Measurements from ENCODE around the gene OPCML.

The OPCML gene

DNA sequence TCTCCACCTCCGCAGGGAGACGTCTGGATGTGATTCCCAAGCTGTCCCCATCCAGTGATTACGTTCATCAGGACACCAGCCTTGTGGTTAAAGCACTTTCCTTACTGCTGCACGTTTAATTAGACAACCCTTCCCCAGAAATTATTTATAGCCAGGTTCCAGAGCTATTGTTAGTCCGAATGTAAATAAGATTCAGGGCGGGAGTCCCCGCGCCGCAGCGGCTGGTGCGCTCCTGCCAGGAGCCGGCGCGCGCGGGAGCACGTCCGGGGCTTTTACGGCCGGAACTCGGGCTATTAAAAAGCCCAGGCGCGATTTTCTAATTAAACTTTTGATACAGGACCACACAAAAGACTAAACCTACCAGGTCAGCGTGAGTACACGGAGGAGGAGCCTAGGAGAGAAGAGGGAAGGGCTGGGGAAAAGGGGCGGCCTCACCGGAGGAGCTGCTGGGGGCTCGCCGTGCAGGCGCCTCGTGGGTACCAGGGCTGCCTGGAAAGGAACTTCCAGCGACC is 538.3 kb downstream of the OPCML start:
- Histone ChIP-seq H3K36me3 (replicated peaks) (no peaks in the 10 kb centered on the region), H3K4me3 (no peak overlapping the region), H3K27me3 (ENCODE audit: low read depth) (no peaks in the 10 kb centered on the region), H3K9me3 (no peaks in the 10 kb centered on the region), H3K4me1 (no peaks in the 10 kb centered on the region)
- no peak for DNase-seq (ENCODE audit: low spot score in 2 of 2)
- in situ Hi-C loops (cut with MboI; ENCODE audit: low sequenced_read_pairs): no loop called here

DNA sequence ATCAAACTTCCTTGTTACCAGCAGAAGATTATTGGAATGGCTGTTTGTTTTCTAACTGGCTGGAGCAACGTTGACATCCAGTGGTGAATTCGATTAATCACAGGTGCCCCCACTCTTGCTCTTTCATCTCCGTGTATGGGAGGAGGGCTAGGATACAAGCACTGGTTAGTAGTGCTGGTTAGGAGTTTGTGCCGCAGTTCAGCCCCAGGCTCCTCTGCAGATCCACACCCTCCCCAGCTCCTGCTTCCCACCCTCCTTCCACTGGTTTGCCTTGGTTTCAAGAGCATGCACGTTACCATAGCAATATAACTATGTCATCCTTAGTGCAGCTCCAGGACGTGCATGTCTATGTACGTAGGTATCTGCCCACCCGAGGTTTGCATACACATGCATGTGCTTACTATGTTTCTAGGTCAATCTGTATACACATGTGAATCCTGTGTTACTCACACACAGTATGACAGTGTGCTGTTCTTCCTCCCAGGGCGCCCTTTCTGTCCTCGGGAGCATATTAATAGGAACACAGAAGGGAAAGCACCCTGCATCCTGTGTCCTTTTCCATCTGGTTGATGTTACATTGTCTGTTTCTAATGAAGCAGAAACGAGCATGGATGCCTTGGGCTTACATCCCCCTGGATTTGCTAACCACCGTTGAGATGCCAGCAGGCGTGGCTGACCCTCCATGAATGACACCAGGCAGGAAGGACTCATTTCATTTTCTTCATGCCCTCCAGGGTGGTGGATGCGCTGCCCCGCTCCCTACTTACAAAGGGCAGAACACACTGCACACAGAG is 539.3 kb downstream of the OPCML start:
- DNase-seq (ENCODE audit: low spot score in 2 of 2): no peak
- no peak overlapping the region for H3K4me3 ChIP-seq
- no peaks in the 10 kb centered on the region for H3K4me1 ChIP-seq
- H3K27me3 ChIP-seq (ENCODE audit: low read depth): no peaks in the 10 kb centered on the region
- no peaks in the 10 kb centered on the region for H3K36me3 ChIP-seq (replicated peaks)
- in situ Hi-C loops (cut with MboI; ENCODE audit: low sequenced_read_pairs): no loop called here
- H3K9me3 ChIP-seq: no peaks in the 10 kb centered on the region

- H3K4me3 ChIP-seq: no peak overlapping the region
- no peaks in the 10 kb centered on the region for H3K4me1 ChIP-seq
- H3K27me3 ChIP-seq (ENCODE audit: low read depth): no peaks in the 10 kb centered on the region
- DNase-seq (ENCODE audit: low spot score in 2 of 2): no peak
- H3K9me3 ChIP-seq: no peaks in the 10 kb centered on the region
- in situ Hi-C loops (cut with MboI; ENCODE audit: low sequenced_read_pairs): no loop called here
- H3K36me3 ChIP-seq (replicated peaks): no peaks in the 10 kb centered on the region
These were observed 543.9 kb downstream of the OPCML start for GRCh38 chr11:132988411-132988810.

- Histone ChIP-seq H3K9me3 (no peaks in the 10 kb centered on the region), H3K36me3 (replicated peaks) (no peaks in the 10 kb centered on the region), H3K27me3 (ENCODE audit: low read depth) (no peaks in the 10 kb centered on the region), H3K4me1 (no peaks in the 10 kb centered on the region), H3K4me3 (no peak overlapping the region)
- in situ Hi-C loops (cut with MboI; ENCODE audit: low sequenced_read_pairs): no loop called here
- DNase-seq (ENCODE audit: low spot score in 2 of 2): no peak
These were observed 544.4 kb downstream of the OPCML start for GRCh38 chr11:132987936-132988335.

GRCh38 chr11:132983641-132983978 is 548.7 kb downstream of the OPCML start:
- in situ Hi-C loops (cut with MboI; ENCODE audit: low sequenced_read_pairs): no loop called here
- no peak for DNase-seq (ENCODE audit: low spot score in 2 of 2)
- Histone ChIP-seq H3K27me3 (ENCODE audit: low read depth) (no peaks in the 10 kb centered on the region), H3K4me1 (no peaks in the 10 kb centered on the region), H3K4me3 (no peak overlapping the region), H3K36me3 (replicated peaks) (no peaks in the 10 kb centered on the region), H3K9me3 (no peaks in the 10 kb centered on the region)

GRCh38 chr11:132982772-132983640 is 549.3 kb downstream of the OPCML start:
- H3K4me1 ChIP-seq: no peaks in the 10 kb centered on the region
- no peak overlapping the region for H3K4me3 ChIP-seq
- no peaks in the 10 kb centered on the region for H3K36me3 ChIP-seq (replicated peaks)
- in situ Hi-C loops (cut with MboI; ENCODE audit: low sequenced_read_pairs): no loop called here
- H3K27me3 ChIP-seq (ENCODE audit: low read depth): no peaks in the 10 kb centered on the region
- no peaks in the 10 kb centered on the region for H3K9me3 ChIP-seq
- no peak for DNase-seq (ENCODE audit: low spot score in 2 of 2)

DNA sequence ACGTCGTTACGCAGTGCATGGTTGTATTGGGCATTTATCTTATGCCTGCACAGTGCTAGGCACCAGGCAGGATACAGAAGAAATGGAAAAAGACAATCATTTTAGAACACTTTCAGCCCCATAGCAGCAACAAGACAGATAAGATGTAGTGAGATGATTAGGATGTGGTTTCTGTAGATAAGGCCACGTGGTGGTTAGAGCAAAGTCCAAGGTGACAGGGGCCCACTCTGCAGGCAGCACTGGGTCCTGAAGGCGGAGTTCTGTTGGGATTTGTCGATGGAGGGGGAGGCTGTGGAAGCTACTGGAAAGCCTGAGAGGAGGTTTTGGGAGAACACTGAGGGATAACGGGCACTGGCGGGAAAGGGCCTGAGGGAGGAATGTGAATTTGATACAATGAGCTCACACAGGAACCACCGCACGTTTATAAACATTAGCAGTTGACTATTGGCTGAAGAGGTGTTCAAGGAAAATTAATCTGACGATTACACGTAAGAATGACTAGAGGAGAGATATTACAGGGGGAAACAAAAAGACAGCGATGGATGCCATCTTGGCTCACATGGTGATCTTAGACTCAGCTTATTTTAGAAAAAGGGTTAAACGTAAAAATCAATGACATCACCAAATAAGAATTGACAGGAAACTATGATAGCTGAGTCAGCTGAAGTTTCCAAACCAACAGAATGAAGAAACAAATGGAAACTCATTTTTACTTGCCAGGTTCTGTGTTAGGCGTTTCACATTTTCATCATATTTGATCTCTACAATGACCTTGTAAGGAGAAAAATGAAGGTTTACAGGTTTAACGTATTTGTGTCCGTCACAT is 551.0 kb downstream of the OPCML start:
- Histone ChIP-seq H3K36me3 (replicated peaks) (no peaks in the 10 kb centered on the region), H3K4me1 (no peaks in the 10 kb centered on the region), H3K9me3 (no peaks in the 10 kb centered on the region), H3K4me3 (no peak overlapping the region), H3K27me3 (ENCODE audit: low read depth) (no peaks in the 10 kb centered on the region)
- DNase-seq (ENCODE audit: low spot score in 2 of 2): no peak
- in situ Hi-C loops (cut with MboI; ENCODE audit: low sequenced_read_pairs): no loop called here

DNA sequence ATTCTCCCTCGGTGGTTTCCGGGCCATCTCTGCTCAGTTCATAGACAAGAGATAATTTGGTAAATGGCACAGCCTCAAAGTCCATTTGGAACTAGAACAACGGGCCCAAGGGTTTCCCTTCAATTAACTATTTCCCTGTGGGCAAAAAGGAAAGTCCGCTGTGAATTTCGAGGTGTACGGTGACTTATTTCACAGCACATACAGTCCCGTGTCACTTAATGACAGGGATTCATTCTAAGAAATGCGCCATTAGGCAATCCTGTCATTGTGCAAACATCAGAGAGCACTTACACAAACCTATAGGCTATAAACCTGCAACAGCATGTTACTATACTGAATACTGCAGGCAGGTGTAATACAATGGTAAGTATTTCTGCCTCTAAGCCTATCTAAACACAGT is 551.6 kb downstream of the OPCML start:
- H3K36me3 ChIP-seq (replicated peaks): no peaks in the 10 kb centered on the region
- in situ Hi-C loops (cut with MboI; ENCODE audit: low sequenced_read_pairs): no loop called here
- H3K9me3 ChIP-seq: no peaks in the 10 kb centered on the region
- DNase-seq (ENCODE audit: low spot score in 2 of 2): no peak
- H3K4me3 ChIP-seq: no peak overlapping the region
- H3K4me1 ChIP-seq: no peaks in the 10 kb centered on the region
- no peaks in the 10 kb centered on the region for H3K27me3 ChIP-seq (ENCODE audit: low read depth)

- no peak for DNase-seq (ENCODE audit: low spot score in 2 of 2)
- no peaks in the 10 kb centered on the region for H3K36me3 ChIP-seq (replicated peaks)
- H3K4me3 ChIP-seq: no peak overlapping the region
- no peaks in the 10 kb centered on the region for H3K4me1 ChIP-seq
- H3K27me3 ChIP-seq (ENCODE audit: low read depth): no peaks in the 10 kb centered on the region
- no peaks in the 10 kb centered on the region for H3K9me3 ChIP-seq
- in situ Hi-C loops (cut with MboI; ENCODE audit: low sequenced_read_pairs): no loop called here
These were observed 554.6 kb downstream of the OPCML start for GRCh38 chr11:132977746-132978145.

DNA sequence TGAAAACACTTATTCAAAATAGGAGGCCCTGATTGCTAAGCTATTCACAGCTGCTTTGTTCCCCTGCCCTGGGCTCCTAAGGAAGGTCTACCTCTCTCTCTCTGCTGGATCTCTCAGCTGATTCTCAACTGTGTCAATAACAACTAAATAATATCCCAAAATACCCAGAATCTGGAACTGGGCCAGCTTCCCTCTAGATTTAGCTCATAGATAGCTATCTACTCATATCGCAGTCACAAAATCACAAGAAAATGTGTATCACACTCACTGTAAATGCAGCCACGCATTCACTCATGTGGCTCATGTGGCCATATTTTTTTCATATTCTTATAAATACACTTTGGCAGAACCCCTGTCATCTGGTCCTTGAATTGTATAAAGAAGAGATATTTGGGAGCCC is 555.1 kb downstream of the OPCML start:
- in situ Hi-C loops (cut with MboI; ENCODE audit: low sequenced_read_pairs): no loop called here
- Histone ChIP-seq H3K4me3 (no peak overlapping the region), H3K36me3 (replicated peaks) (no peaks in the 10 kb centered on the region), H3K9me3 (no peaks in the 10 kb centered on the region), H3K4me1 (no peaks in the 10 kb centered on the region), H3K27me3 (ENCODE audit: low read depth) (no peaks in the 10 kb centered on the region)
- no peak for DNase-seq (ENCODE audit: low spot score in 2 of 2)

DNA sequence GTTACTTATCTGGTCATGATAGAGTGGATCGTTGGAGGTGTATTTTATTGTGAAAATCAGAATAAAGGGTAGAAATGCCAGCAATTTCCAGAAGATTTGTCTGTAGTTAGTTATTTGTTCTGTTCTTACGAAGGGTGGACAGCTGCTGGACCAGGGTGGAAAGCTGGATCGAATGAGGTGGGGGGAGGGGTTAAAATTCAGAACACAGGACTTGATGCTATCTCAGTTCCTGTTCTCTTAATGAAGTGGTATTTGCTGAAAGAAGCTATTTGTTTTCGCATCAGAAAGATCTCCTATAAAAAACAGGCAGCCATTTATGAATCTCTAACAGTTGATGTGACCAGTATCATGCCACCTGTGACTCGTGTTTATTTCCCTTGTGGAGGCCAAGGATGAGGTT is 556.2 kb downstream of the OPCML start:
- in situ Hi-C loops (cut with MboI; ENCODE audit: low sequenced_read_pairs): no loop called here

GRCh38 chr11:132973686-132974085 is 558.6 kb downstream of the OPCML start:
- DNase-seq (ENCODE audit: low spot score in 2 of 2): no peak
- Histone ChIP-seq H3K4me3 (no peak overlapping the region), H3K4me1 (no peaks in the 10 kb centered on the region), H3K27me3 (ENCODE audit: low read depth) (no peaks in the 10 kb centered on the region), H3K9me3 (no peaks in the 10 kb centered on the region), H3K36me3 (replicated peaks) (no peaks in the 10 kb centered on the region)
- in situ Hi-C loops (cut with MboI; ENCODE audit: low sequenced_read_pairs): no loop called here

More for the DNA sequence above, 556.2 kb downstream of the OPCML start:
- Histone ChIP-seq H3K36me3 (replicated peaks) (no peaks in the 10 kb centered on the region), H3K27me3 (ENCODE audit: low read depth) (no peaks in the 10 kb centered on the region), H3K9me3 (no peaks in the 10 kb centered on the region), H3K4me3 (no peak overlapping the region), H3K4me1 (no peaks in the 10 kb centered on the region)
- DNase-seq (ENCODE audit: low spot score in 2 of 2): no peak

GRCh38 chr11:132972565-132972964 is 559.7 kb downstream of the OPCML start:
- Histone ChIP-seq H3K36me3 (replicated peaks) (no peaks in the 10 kb centered on the region), H3K4me1 (no peaks in the 10 kb centered on the region), H3K27me3 (ENCODE audit: low read depth) (no peaks in the 10 kb centered on the region), H3K4me3 (no peak overlapping the region), H3K9me3 (no peaks in the 10 kb centered on the region)
- DNase-seq (ENCODE audit: low spot score in 2 of 2): no peak
- in situ Hi-C loops (cut with MboI; ENCODE audit: low sequenced_read_pairs): no loop called here
